Liver (tissue), 6 donors: ENCODE data around the gene XYLT2. TPM values are rescaled to one million over a fixed set of nuclear protein-coding genes. Genes with fewer than 3 reads are reported as not detected.

Source experiments
- FOXA1 ChIP-seq: IDR thresholded peaks from 2 replicates; pipeline ENCODE4 v1.6.1; 2016; ENCODE audit warnings: antibody characterized with exemption
- FOXA2 ChIP-seq: IDR thresholded peaks from 2 replicates; pipeline ENCODE4 v1.6.1; 2016; ENCODE audit warnings: antibody characterized with exemption
- JUND ChIP-seq, 2 donors: IDR thresholded peaks; 2 replicates each; pipeline ENCODE4 v1.6.1; 2016; ENCODE audit warnings: antibody characterized with exemption in 2 of 2
- MAX ChIP-seq: IDR thresholded peaks from 2 replicates; pipeline ENCODE4 v1.6.1; 2016; ENCODE audit warnings: antibody characterized with exemption
- RAD21 ChIP-seq, 2 donors: IDR thresholded peaks; 2 replicates each; pipeline ENCODE4 v1.6.1; 2016; ENCODE audit warnings: antibody characterized with exemption in 2 of 2, mild to moderate bottlenecking in 2 of 2
- polyA plus RNA-seq, 2 donors: library from polyadenylated mRNA; stranded (reverse) in 1 of 2; unstranded in 1 of 2; fragments of 200-250 nt in 1 of 2; fragments of >200 nt in 1 of 2; fragmentation: Nextera tagmentation in 1 of 2; extraction: Ambion mirVana in 1 of 2; gene quantifications; one replicate each; pipeline versions ENCODE4 v1.2.1 to v1.2.3, GENCODE V29; 2013 to 2015
- small RNA-seq: library from RNA; depleted of rRNA; stranded (forward); fragments of <200 nt; gene quantifications from one replicate; pipeline ENCODE3, GENCODE V24; 2014
- total RNA-seq, 2 donors: library from RNA; depleted of rRNA; stranded (reverse); fragments of >200 nt; gene quantifications; one replicate each; pipeline ENCODE4 v1.2.3, GENCODE V29; 2014
- donor health status: healthy.
- donor health status: healthy.
- donor health status: healthy.

The XYLT2 gene
- total and polyA plus RNA-seq, 4 donors = 5.3 to 11.3 (median 8.2) TPM

GRCh38 chr17:50407921-50408320, 62.0 kb downstream of the XYLT2 start (continued):
- TF ChIP-seq FOXA2 (no peak), RAD21 (IDR thresholded peaks at IDR 0.05) (no peak), JUND (IDR thresholded peaks at IDR 0.05) (no peak), MAX (no peak), FOXA1 (no peak)

Small RNAs within 50 kb of the gene (small RNA-seq; reads per million reads assigned to genes)
- not detected for gene RF00019

Other genes starting within 250 kb of the XYLT2 start
- under 1 TPM; 0.50 to 0.84 TPM for gene SAMD14, start 216.0 kb upstream of the XYLT2 start, total RNA-seq
- under 1 TPM in 1 of 2 donors, not detected in 1; 0.67 TPM for gene SAMD14, start 216.0 kb upstream of the XYLT2 start, polyA plus RNA-seq
- 10 to 100 TPM in 1 of 2 donors, 1 to 10 TPM in 1; 7.4 to 26.1 TPM for gene PPP1R9B, start 195.4 kb upstream of the XYLT2 start, total RNA-seq
- 1 to 10 TPM in 1 of 2 donors, under 1 TPM in 1; 0.90 to 6.7 TPM for gene PPP1R9B, start 195.4 kb upstream of the XYLT2 start, polyA plus RNA-seq
- gene SGCA, start 180.1 kb upstream of the XYLT2 start, total RNA-seq = 1 to 10 TPM in 1 of 2 donors, not detected in 1; 1.3 TPM
- gene SGCA, start 180.1 kb upstream of the XYLT2 start, polyA plus RNA-seq = 1 to 10 TPM in 1 of 2 donors, under 1 TPM in 1; 0.31 to 1.2 TPM
- gene COL1A1, start 144.5 kb upstream of the XYLT2 start, total RNA-seq = 10 to 100 TPM; 15.3 to 72.5 TPM
- gene COL1A1, start 144.5 kb upstream of the XYLT2 start, polyA plus RNA-seq = 10 to 100 TPM in 1 of 2 donors, 1 to 10 TPM in 1; 8.3 to 56.3 TPM
- gene TMEM92, start 71.7 kb upstream of the XYLT2 start, total RNA-seq = 1 to 10 TPM in 1 of 2 donors, under 1 TPM in 1; 0.05 to 2.8 TPM
- 10 to 100 TPM in 1 of 2 donors, 1 to 10 TPM in 1; 5.3 to 17.9 TPM for gene TMEM92, start 71.7 kb upstream of the XYLT2 start, polyA plus RNA-seq
- 10 to 100 TPM; 25.9 to 36.9 TPM for gene MRPL27, start 27.1 kb downstream of the XYLT2 start, total RNA-seq
- 10 to 100 TPM; 70.2 to 87.1 TPM for gene MRPL27, start 27.1 kb downstream of the XYLT2 start, polyA plus RNA-seq
- 1 to 10 TPM in 1 of 2 donors, under 1 TPM in 1; 0.08 to 3.4 TPM for gene EME1, start 27.1 kb downstream of the XYLT2 start, total RNA-seq
- under 1 TPM; 0.26 to 0.43 TPM for gene EME1, start 27.1 kb downstream of the XYLT2 start, polyA plus RNA-seq
- 100 to 1,000 TPM in 1 of 2 donors, 10 to 100 TPM in 1; 58.2 to 136 TPM for gene LRRC59, start 51.4 kb downstream of the XYLT2 start, total RNA-seq
- gene LRRC59, start 51.4 kb downstream of the XYLT2 start, polyA plus RNA-seq = 10 to 100 TPM; 21.4 to 93.1 TPM
- 10 to 100 TPM; 18.9 to 34.3 TPM for gene ACSF2, start 80.1 kb downstream of the XYLT2 start, total RNA-seq
- 10 to 100 TPM; 20.0 to 22.2 TPM for gene ACSF2, start 80.1 kb downstream of the XYLT2 start, polyA plus RNA-seq
- 1 to 10 TPM in 1 of 2 donors, under 1 TPM in 1; 0.51 to 1.8 TPM for gene CHAD, start 122.8 kb downstream of the XYLT2 start, total RNA-seq
- gene CHAD, start 122.8 kb downstream of the XYLT2 start, polyA plus RNA-seq = 1 to 10 TPM; 2.7 to 3.3 TPM
- 10 to 100 TPM; 10.8 to 22.7 TPM for gene RSAD1, start 132.7 kb downstream of the XYLT2 start, total RNA-seq
- gene RSAD1, start 132.7 kb downstream of the XYLT2 start, polyA plus RNA-seq = 10 to 100 TPM; 18.2 to 18.9 TPM
- gene MYCBPAP, start 162.3 kb downstream of the XYLT2 start, total RNA-seq = under 1 TPM; 0.23 to 0.25 TPM
- gene MYCBPAP, start 162.3 kb downstream of the XYLT2 start, polyA plus RNA-seq = not detected
- under 1 TPM; 0.33 to 0.51 TPM for gene EPN3, start 186.6 kb downstream of the XYLT2 start, total RNA-seq
- gene EPN3, start 186.6 kb downstream of the XYLT2 start, polyA plus RNA-seq = under 1 TPM in 1 of 2 donors, not detected in 1; 0.06 TPM
- 10 to 100 TPM; 15.6 to 16.4 TPM for gene SPATA20, start 201.0 kb downstream of the XYLT2 start, total RNA-seq
- gene SPATA20, start 201.0 kb downstream of the XYLT2 start, polyA plus RNA-seq = 10 to 100 TPM; 22.7 to 42.4 TPM
- under 1 TPM; under 0.01 to 0.14 TPM for gene CACNA1G, start 214.6 kb downstream of the XYLT2 start, total RNA-seq
- under 1 TPM in 1 of 2 donors, not detected in 1; 0.01 TPM for gene CACNA1G, start 214.6 kb downstream of the XYLT2 start, polyA plus RNA-seq